Stimulated activated CD8-positive, alpha-beta memory T cell treated with anti-CD3 and anti-CD28 coated beads, Interleukin-7, amount 100 ng/mL, for 4 hours (primary cell): Measurements from ENCODE around the gene PTTG1IP.

Experiments used
- DNase-seq, 2 donors: peaks; one replicate each; pipeline ENCODE4 v3.0.0-alpha.2; 2020; ENCODE audit warnings: low read depth in 2 of 2

The PTTG1IP gene

DNA sequence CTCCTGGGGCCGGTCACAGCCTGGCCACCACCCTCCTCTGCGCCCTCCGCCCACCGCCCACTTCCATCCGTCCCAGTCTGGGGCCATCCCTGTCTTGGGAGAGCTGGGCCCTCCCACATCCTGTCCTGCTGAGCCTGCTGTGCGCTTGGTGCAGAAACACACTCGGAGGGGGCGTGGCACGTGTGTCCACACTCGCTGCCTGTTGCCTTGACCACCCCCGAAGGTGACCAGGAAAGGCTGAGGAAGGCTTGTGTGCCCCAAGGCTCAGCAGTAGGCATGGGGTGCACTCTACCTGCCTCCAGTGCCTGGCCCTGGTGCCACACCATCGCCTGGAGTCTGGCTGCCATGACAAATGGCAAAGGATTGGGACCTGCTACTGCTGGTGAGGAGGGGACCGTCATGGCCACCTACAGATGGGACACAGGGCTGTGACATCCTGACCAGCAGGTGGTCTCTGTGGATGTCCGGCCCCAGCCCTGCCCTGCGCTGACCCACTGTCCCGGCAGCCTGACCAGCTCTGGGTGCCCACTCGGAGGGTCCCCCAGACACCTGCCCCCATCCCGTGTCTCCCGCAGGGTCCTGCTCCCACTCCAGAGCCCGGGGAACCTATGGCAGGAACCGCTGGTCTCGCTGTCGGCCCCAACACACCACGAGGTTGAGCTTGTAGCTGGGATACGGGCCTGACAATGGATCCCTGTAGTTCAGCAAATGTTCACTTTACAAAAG lies 23.2 kb upstream of the PTTG1IP start:
- no peak for DNase-seq

DNA sequence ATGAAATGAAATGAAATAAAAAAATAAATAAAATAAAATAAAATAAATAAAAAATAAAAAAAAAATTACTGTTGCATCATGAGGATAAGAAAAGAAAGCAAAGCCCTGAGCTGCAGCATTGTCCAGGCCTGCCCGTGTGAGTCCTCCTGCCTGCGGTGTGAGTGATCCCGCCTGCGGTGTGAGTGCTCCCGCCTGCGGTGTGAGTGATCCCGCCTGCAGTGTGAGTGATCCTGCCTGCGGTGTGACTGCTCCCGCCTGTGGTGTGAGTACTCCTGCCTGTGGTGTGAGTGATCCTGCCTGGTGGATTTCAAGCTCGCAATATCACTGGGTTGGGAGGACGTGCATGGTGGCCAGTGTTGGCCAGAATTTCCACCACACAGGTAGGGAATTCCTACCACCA lies 22.4 kb upstream of the PTTG1IP start:
- no peak for DNase-seq

DNA sequence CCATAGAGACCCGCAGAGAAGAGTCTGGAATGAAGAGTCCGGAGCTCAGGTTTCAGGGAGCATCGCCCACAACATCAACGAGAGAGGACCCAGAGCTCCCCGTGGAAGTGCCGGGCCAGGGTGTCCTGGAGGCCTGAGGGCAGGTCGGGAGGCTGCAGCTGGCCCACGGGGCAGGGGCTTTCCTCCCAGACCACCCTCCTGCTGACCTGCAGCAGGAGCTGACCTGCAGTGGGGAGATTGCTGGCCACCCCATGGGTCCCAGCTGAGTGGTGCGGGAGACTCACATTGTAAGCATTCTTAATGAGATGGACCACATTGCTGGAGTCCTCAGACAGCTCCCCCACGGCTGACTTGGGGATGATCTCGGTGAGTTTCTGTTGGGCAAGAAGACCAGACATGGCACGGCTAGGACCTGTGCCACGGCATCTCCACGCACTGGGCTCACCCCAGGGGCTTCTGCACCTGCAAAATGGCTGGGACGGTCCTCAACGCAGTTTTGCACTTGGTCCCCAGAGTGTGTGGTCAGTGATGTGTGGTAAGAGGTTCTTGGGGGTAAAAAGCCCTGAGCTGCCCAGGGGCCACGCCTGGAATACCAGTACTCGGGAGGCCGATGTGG lies 21.3 kb upstream of the PTTG1IP start:
- DNase-seq: no peak

DNA sequence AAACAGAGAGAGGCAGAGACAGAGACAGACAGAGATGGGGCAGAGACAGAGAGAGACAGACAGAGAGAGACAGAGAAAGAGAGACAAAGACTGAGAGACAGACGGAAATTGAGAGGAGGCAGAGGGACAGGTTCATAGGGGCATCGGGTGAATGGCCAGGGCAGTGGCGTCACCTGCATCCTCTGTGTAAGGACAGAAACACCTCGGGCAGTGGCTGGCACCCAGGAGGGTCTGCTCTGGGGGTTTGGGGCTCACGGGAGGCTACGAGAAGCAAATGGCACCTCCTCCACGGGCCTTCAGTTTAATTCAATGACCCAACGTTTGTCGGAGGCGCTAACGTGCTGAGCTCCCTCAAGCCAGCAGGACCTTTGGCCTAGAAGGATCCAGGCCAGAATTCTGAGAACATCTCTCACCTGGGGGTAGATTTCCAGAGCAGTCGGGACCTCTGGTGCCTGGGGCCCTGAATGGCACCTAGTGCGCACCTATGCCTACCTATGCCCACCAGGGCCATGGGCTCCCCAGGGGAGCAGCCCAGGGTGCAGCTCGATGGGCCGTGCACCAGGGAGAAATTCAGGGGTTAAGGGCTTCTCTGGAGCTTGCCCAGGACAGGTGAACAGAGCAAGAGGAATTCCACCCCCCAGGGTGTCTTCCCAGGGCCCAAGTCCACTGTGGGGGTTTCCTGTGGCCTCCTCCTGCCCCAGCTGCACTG lies 20.6 kb upstream of the PTTG1IP start:
- DNase-seq: no peak

DNA sequence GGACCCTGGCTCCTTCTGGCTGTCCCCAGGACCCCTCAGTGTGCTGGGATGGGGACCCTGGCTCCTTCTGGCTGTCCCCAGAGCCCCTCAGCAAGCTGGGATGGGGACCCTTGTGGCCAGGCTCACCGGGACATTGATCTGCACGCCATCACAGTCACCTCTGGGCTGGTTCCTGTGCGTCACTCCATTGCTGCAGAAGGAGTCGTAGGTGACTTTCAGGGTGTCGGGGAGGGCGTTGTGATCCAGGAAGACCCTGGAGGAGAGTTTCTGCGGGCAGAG lies 19.7 kb upstream of the PTTG1IP start:
- DNase-seq: no peak

DNA sequence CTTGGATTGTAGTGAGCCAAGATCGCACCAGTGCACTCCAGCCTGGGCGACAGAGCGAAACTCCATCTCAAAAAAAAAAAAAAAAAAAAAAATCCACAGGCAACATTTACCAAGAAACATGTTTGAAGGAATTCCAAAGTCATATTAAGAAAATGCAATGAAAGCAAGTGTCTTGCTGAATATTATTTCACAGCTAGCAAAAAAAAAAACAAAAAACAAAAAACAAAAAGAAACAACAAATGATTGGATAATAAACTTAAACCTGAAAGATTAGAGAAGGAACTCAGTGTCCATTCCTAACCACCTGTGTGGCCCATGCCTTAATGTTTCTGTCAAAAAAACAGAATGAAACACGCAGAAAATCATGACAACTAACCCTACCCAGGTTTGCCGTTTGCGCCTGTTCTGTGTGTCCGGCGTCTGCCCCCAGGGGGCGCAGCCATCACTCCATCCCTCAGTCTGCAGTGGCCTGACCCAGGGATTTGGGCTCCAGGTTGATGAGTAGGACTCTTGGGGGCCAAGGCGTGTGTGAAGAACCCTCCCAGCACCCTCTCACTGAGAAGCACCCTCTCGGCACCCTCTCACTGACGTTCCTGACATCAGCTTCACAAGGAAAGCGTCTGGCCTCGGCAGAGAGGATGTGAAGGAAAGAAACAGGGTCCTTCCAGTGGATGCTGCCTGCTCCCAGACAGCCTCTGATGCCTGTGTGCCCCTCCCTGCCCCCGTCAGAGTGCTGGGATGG lies 19.2 kb upstream of the PTTG1IP start:
- peak; percentile 59 to 63 for DNase-seq

DNA sequence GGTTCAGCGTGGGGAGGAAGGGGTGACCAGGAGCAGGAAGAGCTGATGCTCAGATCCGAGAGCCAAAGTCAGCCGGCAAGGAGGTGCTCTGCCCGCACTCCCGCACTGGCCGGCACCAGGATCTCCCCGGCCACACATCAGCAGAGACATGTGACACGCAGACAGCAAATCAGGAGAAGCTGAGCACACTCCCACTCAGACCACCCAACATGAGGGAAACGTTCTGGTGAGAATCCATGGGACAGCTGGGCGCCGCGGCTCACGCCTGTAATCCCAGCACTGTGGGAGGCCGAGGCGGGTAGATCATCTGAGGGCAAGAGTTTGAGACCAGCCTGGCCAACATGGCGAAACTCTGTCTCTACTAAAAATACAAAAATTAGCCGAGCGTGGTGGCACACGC lies 18.6 kb upstream of the PTTG1IP start:
- no peak for DNase-seq

DNA sequence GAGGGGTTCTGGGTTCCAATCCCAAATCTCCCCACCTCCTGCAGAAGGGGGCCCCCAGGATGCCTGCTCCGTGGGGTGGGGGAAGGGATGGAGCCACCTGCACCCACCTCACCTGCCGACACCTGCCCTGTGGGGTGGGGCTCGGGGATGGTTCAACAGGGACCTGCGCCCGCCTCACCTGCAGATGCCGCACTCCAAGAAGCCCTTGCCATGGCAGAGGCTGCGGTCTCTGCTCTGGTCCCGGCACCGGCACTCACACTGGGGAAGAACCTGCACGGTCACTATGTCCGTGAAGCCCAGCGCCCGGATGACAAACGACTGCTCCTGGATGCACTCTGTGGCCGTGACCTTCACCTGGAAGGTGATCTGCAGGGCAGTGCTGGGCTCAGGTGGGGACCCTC lies 18.1 kb upstream of the PTTG1IP start:
- DNase-seq: no peak

DNA sequence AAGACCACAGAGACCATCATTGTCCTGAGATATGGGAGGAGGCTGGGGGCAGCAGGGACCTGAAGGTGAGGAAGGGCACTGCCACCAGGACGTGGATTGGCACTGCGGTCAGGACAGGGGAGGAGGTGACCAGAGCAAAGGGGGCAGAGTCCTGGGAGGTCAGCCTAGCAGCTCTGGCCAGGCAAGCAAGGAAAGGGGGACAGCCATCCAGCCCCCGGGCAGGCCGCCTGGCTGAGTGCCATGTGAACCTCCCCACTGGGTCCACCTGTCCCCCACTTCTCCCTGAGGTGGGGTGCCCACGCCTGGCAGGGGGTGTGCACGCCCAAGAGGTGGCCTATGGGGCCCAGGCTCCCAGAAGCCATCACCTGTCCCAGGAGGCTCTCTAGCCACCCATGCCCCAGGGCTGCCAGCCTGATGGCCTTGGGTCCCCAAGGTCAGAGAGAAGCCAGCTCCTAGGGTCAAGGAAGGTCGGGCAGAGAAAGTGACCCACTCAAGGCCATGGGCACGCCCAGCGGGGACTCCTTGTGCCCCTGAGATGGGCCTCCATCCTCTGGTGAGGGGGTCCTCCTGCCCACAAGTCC lies 17.6 kb upstream of the PTTG1IP start:
- DNase-seq: no peak

DNA sequence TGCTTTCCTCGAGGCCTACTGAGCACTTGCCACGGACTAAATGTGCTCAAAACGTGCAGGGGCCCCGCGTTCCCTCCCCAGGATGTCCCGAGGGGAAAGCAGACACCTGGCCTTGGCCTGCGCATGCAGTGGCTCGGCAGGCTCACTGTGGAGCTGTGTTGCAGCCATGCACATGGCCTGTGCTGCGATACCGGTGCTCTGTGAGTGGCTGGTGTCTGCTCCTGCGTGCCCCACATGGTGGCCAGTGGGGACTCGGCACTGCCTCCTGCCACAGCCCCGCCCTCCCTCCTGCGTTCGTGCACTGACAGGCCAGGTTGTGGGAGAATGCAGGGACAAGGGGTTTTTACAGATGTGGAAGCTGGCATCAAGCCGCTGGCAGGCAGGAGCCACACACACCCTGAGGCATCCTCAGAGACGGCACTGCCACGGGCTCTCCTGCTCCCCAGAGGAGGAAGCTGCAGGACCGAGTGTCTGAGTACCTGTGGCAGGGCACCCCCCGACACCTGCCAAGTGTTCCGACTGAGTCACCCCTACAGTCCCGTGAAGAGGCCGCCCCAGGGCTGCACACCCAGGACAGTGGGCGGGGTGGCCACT lies 16.9 kb upstream of the PTTG1IP start:
- DNase-seq: no peak

DNA sequence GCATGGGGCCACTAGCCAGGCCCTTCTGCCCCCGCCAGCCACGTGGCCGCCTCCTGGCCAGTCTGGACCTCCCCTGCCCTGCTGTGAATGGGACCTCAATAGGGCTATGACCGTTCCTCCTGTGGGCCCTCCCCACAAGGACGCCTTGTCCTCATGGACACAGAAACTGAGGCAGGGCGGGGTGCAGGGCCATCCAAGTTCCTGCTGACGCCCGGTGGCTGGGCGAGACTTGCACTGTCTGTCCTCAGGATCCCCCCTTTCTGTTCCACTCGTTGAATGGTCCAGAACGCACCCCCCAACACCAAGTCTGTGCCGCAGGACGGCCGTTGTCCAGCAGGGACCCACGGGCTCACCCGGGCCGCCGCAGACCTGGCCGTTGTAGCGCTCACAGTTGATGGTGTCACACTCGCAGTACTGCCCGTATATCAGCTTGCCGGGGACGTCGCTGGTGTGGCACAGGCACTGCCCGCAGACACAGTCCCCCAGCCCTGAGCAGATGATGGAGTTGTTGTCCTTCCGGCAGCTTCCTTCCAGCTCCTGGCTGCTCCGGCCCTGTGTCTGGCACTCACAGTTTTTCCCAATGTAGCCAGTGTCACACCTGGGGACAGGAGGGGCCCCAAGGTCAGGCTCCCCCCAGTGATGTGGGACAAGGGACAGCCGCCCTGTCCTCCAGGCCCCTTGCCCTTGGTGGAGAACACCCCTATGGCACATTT lies 16.3 kb upstream of the PTTG1IP start:
- DNase-seq: no peak

DNA sequence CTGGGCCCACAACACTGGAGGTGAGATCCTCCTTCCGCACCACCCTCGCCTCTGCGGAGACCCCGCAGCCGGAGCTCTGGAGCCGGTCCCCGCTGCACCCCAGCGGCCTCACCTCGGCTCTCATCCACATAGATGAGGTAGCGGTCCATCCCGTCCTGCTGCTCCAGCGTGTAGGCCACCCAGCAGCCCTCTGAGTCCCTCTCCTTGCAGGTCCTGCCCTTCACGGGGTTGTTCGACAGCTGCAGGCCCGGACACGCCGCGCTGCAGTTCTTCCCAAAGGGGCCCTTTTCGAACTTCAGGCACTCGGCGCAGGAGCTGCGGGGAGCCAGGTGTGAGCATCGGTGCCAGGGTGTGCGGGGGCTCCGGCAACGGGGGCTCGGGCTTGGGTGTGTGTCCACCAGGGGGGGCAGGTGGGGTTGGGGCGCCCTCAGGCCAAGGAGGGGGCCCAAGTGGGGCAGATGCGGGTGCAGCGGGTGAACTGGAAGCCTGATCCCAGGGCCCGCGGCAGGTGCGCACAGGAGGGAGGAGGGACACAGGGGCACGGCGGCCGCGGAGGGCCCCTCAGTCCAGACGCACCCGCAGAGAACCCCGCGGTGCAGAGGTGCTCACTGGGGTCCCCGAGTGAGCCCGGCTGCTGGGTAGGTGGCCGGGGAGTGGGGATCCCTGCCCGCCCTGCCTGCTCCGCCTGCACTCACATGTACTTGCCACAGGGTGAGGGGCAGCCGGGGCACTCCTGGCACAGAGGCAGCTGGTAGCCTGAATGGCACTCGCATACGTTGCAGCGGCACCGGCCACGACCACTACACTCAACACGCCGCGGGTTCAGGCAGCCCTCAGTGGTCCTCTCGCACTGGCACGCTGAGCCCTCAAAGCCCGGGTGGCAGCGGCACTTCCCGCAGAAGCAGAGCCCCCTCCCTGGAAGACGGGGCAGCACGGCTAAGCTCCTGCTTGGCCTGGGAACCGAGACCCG lies 15.4 kb upstream of the PTTG1IP start:
- no peak for DNase-seq

DNA sequence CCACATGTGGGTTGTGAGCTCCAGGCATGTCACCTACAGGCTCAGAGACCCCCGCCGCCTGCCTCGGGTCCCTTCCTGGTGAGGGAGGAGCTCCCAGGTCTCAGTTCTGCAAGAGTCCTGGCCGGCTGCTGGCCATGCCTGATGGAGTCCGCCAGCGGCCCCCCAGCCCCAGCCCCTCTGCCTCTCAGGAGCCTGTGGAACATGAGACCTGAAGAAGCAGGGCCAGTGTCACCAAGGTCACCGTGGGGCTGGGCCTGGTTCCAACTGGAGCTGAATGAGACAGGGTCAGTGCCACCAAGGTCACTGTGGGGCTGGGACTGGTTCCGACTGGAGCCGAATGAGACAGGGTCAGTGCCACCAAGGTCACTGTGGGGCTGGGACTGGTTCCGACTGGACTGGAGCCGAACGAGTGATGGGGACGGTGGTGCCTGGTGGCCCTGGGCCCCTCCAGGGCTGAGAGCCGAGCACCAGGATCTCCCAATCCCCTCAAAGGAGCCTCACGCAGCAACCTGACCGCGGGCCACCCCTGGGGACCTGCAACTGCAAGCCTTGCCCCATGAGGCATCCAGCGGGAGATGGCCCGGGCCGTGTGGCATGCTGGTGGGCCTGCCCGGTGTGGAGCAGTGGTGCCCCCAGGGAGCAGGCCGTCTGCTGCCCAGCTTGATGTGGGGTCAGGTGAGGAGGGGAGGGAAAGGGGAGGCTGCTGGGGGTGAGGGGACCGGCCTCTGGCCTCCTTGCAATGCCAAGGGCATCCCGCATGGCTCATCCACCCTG lies 14.5 kb upstream of the PTTG1IP start:
- no peak for DNase-seq

DNA sequence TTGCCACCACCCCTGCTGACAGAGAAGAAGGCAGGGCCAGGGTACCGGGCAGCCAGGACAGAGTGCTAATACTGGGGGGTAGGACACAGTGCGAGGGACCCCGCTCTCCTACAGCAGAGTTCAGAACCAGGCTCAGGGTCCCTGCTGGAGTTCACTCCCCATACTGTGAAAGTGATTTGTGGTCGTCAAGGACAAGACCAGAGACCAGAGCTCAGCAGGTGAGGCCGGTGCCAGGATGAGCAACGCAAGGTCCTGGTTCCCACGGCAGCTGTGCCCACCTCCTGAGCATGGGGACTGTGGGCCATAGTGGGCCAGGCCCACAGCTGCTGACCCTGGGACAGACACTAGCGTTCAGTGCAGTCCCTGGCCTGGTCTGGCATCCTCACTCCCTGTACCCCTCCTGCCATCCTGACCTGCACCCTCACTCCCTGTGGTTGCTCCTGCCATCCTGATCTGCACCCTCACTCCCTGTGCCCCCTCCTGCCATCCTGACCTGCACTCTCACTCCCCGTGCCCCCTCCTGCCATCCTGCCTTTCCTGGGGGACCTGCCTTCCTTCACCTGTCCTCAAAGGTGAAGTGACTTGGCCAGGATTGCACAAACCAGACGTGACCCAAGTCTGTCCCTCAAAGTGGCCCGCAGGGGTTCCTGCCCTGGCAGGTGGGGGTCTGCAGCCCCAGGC lies 13.8 kb upstream of the PTTG1IP start:
- no peak for DNase-seq

DNA sequence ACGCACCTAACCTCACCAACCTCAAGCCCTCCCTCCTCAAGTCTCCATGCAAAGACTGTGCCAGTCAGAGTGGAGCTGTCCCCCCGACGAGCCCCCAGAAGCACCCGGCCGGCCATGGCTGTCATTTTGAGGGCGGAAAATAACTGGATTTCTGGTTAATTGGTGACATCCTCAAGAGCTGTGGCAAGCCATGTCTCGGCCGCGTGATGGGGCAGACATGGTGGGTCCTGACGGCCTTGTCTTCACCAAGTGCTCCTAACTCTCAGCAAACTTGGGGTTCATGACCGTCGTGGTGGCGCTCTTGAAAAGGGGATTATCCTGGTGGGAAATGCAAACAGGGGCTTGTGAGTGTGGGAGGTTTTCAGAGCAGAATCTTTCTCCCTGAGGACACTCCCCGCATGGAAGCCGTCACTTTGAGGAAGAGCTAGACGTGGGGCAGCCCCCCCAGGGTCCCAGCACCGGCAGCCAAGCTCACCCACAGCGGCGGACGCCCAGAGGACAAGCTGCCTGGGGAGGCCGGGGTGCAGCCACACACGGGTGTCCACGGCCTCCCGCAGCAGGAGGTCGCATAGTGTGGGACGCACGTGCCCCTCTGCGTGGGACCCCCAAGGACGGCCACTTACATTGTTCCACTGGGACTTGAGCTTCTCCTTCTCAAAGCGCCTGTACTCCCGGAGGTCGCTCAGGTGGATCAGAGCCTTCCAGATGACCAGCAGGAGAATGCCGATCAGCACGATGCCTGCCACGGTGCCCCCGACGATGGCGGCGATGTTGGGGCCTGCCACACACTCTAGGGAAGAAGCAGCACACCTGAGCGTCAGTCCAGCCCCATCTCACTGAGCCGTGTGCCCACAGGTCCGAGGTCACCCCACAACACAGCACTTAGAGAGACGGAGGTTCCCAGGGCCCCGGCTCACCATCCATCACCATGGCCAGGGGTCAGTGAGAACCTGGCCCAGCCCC lies 12.9 kb upstream of the PTTG1IP start:
- no peak for DNase-seq

DNA sequence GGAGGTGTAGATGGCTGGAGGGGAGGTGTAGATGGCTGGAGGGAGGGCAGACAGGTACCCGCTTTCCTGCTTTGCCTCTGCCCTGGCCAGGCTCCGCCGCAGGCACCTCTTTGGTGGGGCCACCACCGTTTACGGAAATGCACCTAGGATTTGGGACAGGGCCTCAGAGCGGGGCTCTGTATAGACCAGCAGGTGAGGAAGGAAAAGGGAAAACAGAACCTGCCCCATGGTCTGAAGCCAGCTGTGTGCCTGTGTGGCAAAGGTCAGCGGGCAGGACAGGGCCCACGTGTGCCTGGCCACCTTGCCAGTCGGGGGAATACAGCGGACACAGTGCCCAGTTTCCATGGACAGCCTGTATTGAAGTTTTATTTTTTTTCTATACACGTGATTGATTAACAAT lies 12.1 kb upstream of the PTTG1IP start:
- DNase-seq: no peak

DNA sequence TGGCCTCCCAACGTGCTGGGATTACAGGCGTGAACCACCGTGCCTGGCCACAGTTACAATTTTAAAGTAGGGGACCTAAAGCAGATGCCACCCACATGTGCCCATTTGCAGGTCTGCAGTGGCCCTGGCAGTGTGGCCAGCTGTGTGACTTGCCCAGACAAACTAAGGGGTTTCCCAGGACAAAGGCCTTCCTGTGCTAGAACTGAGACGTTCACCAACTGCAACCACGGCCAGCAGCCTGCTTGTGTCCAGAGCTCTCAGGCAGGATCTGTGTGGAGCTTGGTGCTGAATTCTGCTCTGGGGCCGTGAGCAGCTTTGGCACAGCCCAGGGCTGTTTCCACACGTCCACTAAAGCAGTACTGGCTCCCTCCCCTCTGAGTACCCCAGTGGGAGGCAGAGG lies 10.6 kb upstream of the PTTG1IP start:
- DNase-seq: no peak

DNA sequence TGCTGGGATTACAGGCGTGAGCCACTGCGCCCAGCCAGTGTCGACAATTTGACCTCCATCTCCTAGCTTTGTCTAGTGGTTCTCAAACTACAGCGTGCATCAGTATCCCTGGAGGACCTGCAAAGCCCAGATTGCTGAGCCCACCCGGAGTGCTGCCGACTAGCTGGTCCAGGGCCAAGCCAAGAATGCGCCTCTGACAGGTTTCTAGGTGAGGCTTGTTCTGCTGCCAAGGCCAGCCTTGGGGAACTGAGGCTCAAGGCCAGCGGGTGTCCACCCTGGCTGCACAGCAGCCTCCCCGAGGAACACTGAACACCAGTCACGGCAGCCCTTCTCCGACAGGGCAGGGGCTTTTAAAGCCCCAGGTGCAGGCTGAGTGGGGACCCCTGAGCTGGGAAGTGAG lies 9.8 kb upstream of the PTTG1IP start:
- no peak for DNase-seq
